ENCODE results near the gene SMCHD1. TPM values are rescaled to one million over a fixed set of nuclear protein-coding genes. Genes with fewer than 3 reads are reported as not detected.

The SMCHD1 gene
- total RNA-seq, 1 donor from 2014 or later = 29.7 TPM

GRCh38 chr18:2680216-2680792 lies 24.8 kb downstream of the SMCHD1 start:
- H3K4me1 ChIP-seq (ENCODE audit: insufficient read depth, low read length) = no peaks in the 10 kb centered on the region

GRCh38 chr18:2681993-2682603 lies 26.6 kb downstream of the SMCHD1 start:
- Histone ChIP-seq H3K9me3 (ENCODE audit: insufficient read depth, low read depth, low read length) (no peaks in the 10 kb centered on the region), H3K4me1 (ENCODE audit: insufficient read depth, low read length) (no peaks in the 10 kb centered on the region), H3K27me3 (ENCODE audit: insufficient read depth, low read length) (no peaks in the 10 kb centered on the region), H3K9ac (ENCODE audit: low read length) (no peak overlapping the region), H3K36me3 (ENCODE audit: insufficient read depth, low read length) (no peaks in the 10 kb centered on the region), H3K79me2 (ENCODE audit: insufficient read depth, low read length) (peaks cover 70% of the 10 kb centered on the region), H2AFZ (ENCODE audit: low read depth, low read length) (no peak overlapping the region), H3K27ac (ENCODE audit: low read depth, low read length) (no peak overlapping the region), H3K4me3 (ENCODE audit: insufficient read depth, low read depth, low read length) (no peak overlapping the region), H3K4me2 (ENCODE audit: low read length) (no peak overlapping the region), H4K20me1 (ENCODE audit: insufficient read depth, low read length) (peaks cover 6% of the 10 kb centered on the region)
- no peak for TF ChIP-seq CTCF (IDR thresholded peaks at IDR 0.05; ENCODE audit: insufficient read depth, low read depth, low read length)
- TF ChIP-seq EZH2 (IDR thresholded peaks at IDR 0.05; ENCODE audit: insufficient read depth, low read length) = no peak
- Mint-ChIP-seq H3K27ac (ENCODE audit: unreplicated experiment) (no peak overlapping the region), H3K4me1 (ENCODE audit: low read depth, unreplicated experiment) (peaks cover 5% of the 10 kb centered on the region), H3K4me3 (ENCODE audit: unreplicated experiment) (no peak overlapping the region), H3K27me3 (ENCODE audit: low read depth, unreplicated experiment) (no peaks in the 10 kb centered on the region), H3K9me3 (ENCODE audit: unreplicated experiment) (peaks cover 6% of the 10 kb centered on the region), H3K36me3 (ENCODE audit: low read depth, unreplicated experiment) (peaks cover 9% of the 10 kb centered on the region)
- no peak for FAIRE-seq
- no peak for DNase-seq (ENCODE audit: low read depth)

More at GRCh38 chr18:2680216-2680792, 24.8 kb downstream of the SMCHD1 start:
- no peak for DNase-seq (ENCODE audit: low read depth)
- H3K27me3 Mint-ChIP-seq (ENCODE audit: low read depth, unreplicated experiment) = no peaks in the 10 kb centered on the region
- peaks cover 59% of the 10 kb centered on the region for H3K79me2 ChIP-seq (ENCODE audit: insufficient read depth, low read length)
- H3K27me3 ChIP-seq (ENCODE audit: insufficient read depth, low read length) = no peaks in the 10 kb centered on the region
- H3K9me3 ChIP-seq (ENCODE audit: insufficient read depth, low read depth, low read length) = no peaks in the 10 kb centered on the region
- H3K36me3 Mint-ChIP-seq (ENCODE audit: low read depth, unreplicated experiment) = peaks cover 4% of the 10 kb centered on the region
- H4K20me1 ChIP-seq (ENCODE audit: insufficient read depth, low read length) = no peaks in the 10 kb centered on the region
- no peak overlapping the region for H3K4me3 ChIP-seq (ENCODE audit: insufficient read depth, low read depth, low read length)
- TF ChIP-seq CTCF (IDR thresholded peaks at IDR 0.05; ENCODE audit: insufficient read depth, low read depth, low read length) (no peak), EZH2 (IDR thresholded peaks at IDR 0.05; ENCODE audit: insufficient read depth, low read length) (no peak)
- H3K4me2 ChIP-seq (ENCODE audit: low read length) = no peak overlapping the region
- peaks cover 5% of the 10 kb centered on the region for H3K36me3 ChIP-seq (ENCODE audit: insufficient read depth, low read length)
- no peak overlapping the region for H3K27ac ChIP-seq (ENCODE audit: low read depth, low read length)
- H3K9ac ChIP-seq (ENCODE audit: low read length) = no peak overlapping the region
- no peak overlapping the region for H3K4me3 Mint-ChIP-seq (ENCODE audit: unreplicated experiment)
- no peak overlapping the region for H3K27ac Mint-ChIP-seq (ENCODE audit: unreplicated experiment)
- no peak for FAIRE-seq
- no peak overlapping the region for H2AFZ ChIP-seq (ENCODE audit: low read depth, low read length)
- H3K4me1 Mint-ChIP-seq (ENCODE audit: low read depth, unreplicated experiment) = peaks cover 5% of the 10 kb centered on the region
- H3K9me3 Mint-ChIP-seq (ENCODE audit: unreplicated experiment) = no peaks in the 10 kb centered on the region

- peaks cover 9% of the 10 kb centered on the region for H3K36me3 Mint-ChIP-seq (ENCODE audit: low read depth, unreplicated experiment)
- no peak overlapping the region for H3K4me3 Mint-ChIP-seq (ENCODE audit: unreplicated experiment)
- peaks cover 5% of the 10 kb centered on the region for H3K4me1 Mint-ChIP-seq (ENCODE audit: low read depth, unreplicated experiment)
- FAIRE-seq (no peak), DNase-seq (ENCODE audit: low read depth) (no peak)
- H3K27me3 Mint-ChIP-seq (ENCODE audit: low read depth, unreplicated experiment) = no peaks in the 10 kb centered on the region
- Histone ChIP-seq H3K4me2 (ENCODE audit: low read length) (no peak overlapping the region), H3K79me2 (ENCODE audit: insufficient read depth, low read length) (peaks cover 80% of the 10 kb centered on the region), H3K27me3 (ENCODE audit: insufficient read depth, low read length) (no peaks in the 10 kb centered on the region), H3K36me3 (ENCODE audit: insufficient read depth, low read length) (no peaks in the 10 kb centered on the region), H3K9ac (ENCODE audit: low read length) (no peak overlapping the region), H4K20me1 (ENCODE audit: insufficient read depth, low read length) (peaks cover 6% of the 10 kb centered on the region), H3K4me1 (ENCODE audit: insufficient read depth, low read length) (no peaks in the 10 kb centered on the region), H2AFZ (ENCODE audit: low read depth, low read length) (no peak overlapping the region), H3K4me3 (ENCODE audit: insufficient read depth, low read depth, low read length) (no peak overlapping the region), H3K27ac (ENCODE audit: low read depth, low read length) (no peak overlapping the region), H3K9me3 (ENCODE audit: insufficient read depth, low read depth, low read length) (no peaks in the 10 kb centered on the region)
- peaks cover 6% of the 10 kb centered on the region for H3K9me3 Mint-ChIP-seq (ENCODE audit: unreplicated experiment)
- TF ChIP-seq EZH2 (IDR thresholded peaks at IDR 0.05; ENCODE audit: insufficient read depth, low read length) (no peak), CTCF (IDR thresholded peaks at IDR 0.05; ENCODE audit: insufficient read depth, low read depth, low read length) (no peak)
- H3K27ac Mint-ChIP-seq (ENCODE audit: unreplicated experiment) = no peak overlapping the region
Observed at GRCh38 chr18:2683055-2683454, 27.5 kb downstream of the SMCHD1 start.
